Left lung (tissue), 10 donors: ENCODE measurements around the gene PDE6D. TPM values are rescaled to one million over a fixed set of nuclear protein-coding genes. Genes with fewer than 3 reads are reported as not detected.
"Not testable (repeated sequence)": the region's sequence is repeated elsewhere in the genome, so short reads cannot be mapped to it uniquely, and the experiment has no call there.

ENCODE experiments used
- ATAC-seq: fragments of 200-7000 bp; cut with Tn5 transposase; one replicate; pipeline ENCODE4 v1.9.1; 2020; ENCODE audit warnings: moderate library complexity
- DNase-seq, 4 donors: peaks; one replicate each; pipeline ENCODE4 v3.0.0-alpha.2; 2013 to 2020
- H3K27ac ChIP-seq, 2 donors: fragments of 200-600 bp; sonication (generic) in 1 of 2; one replicate each; pipeline versions ENCODE4 v1.5.0 to v1.8.0; 2020 to 2021
- H3K27me3 ChIP-seq, 2 donors: fragments of 200-600 bp; sonication (generic) in 1 of 2; one replicate each; pipeline versions ENCODE4 v1.5.0 to v1.8.0; 2020 to 2021
- H3K36me3 ChIP-seq, 2 donors: fragments of 200-600 bp; sonication (generic) in 1 of 2; one replicate each; pipeline versions ENCODE4 v1.5.0 to v1.8.0; 2020 to 2021
- H3K4me1 ChIP-seq, 2 donors: fragments of 200-600 bp; one replicate each; pipeline ENCODE4 v1.8.0; 2021
- H3K4me3 ChIP-seq, 2 donors: fragments of 200-600 bp; sonication (generic) in 1 of 2; one replicate each; pipeline versions ENCODE4 v1.5.0 to v1.8.0; 2020 to 2021; ENCODE audit warnings: mild to moderate bottlenecking in 1 of 2
- H3K9me3 ChIP-seq, 2 donors: fragments of 200-600 bp; sonication (generic) in 1 of 2; one replicate each; pipeline versions ENCODE4 v1.5.0 to v1.8.0; 2020 to 2021
- CTCF ChIP-seq, 2 donors: fragments of 200-600 bp; sonication (generic) in 1 of 2; IDR thresholded peaks; one replicate each; pipeline versions ENCODE4 v1.5.0 to v1.8.0; 2021; ENCODE audit warnings: antibody characterized with exemption in 2 of 2
- intact Hi-C, 2 donors: fragments of 100-400 bp; cut with DNase I; formaldehyde crosslinking; loops; one replicate each; pipeline versions ENCODE4 v1.11.2 to v1.14.2; 2022
- polyA plus RNA-seq, 6 donors: library from polyadenylated mRNA; unstranded; fragments of 120-200 nt; gene quantifications; one replicate each; pipeline ENCODE4 v1.2.1, GENCODE V29; 2013; ENCODE audit not compliant: insufficient read length in 6 of 6
- total RNA-seq, 2 donors: library from RNA; stranded (reverse); fragmentation: NEBNext Ultra II Directional; extraction: Animal tissue kit (Norgen Biotek cat#: 25700); gene quantifications; one replicate each; pipeline ENCODE4 v1.2.1, GENCODE V29; 2021
- donor health status: DM: no; HTN: yes; CAD: no.
- donor health status: DM: no; HTN: no; CAD: no.

The PDE6D gene
- total and polyA plus RNA-seq, 8 donors: 19.7 to 27.9 (median 23.4) TPM

GRCh38 chr2:231761735-231762134 is 19.3 kb downstream of the PDE6D start:
- H3K4me1 ChIP-seq: no peaks in the 10 kb centered on the region
- no peak overlapping the region for H3K4me3 ChIP-seq
- H3K27ac ChIP-seq: no peak overlapping the region
- H3K27me3 ChIP-seq: no peaks in the 10 kb centered on the region
- ATAC-seq: no peak
- intact Hi-C loops: no loop called here
- H3K36me3 ChIP-seq: no peaks in the 10 kb centered on the region
- no peak for DNase-seq
- TF ChIP-seq CTCF (IDR thresholded peaks at IDR 0.05): no peak
- no peaks in the 10 kb centered on the region for H3K9me3 ChIP-seq

- H3K27me3 ChIP-seq: no peaks in the 10 kb centered on the region
- ATAC-seq: no peak
- intact Hi-C loops: no loop called here
- H3K36me3 ChIP-seq: no peaks in the 10 kb centered on the region
- H3K4me3 ChIP-seq: no peak overlapping the region
- no peak for TF ChIP-seq CTCF (IDR thresholded peaks at IDR 0.05)
- no peaks in the 10 kb centered on the region for H3K9me3 ChIP-seq
- no peak for DNase-seq
- H3K27ac ChIP-seq: no peak overlapping the region
- no peaks in the 10 kb centered on the region for H3K4me1 ChIP-seq
Measured at GRCh38 chr2:231752061-231752460, 29.0 kb downstream of the PDE6D start.

- Histone ChIP-seq H3K4me1 (no peaks in the 10 kb centered on the region), H3K9me3 (no peaks in the 10 kb centered on the region), H3K4me3 (no peak overlapping the region), H3K27ac (no peak overlapping the region), H3K27me3 (no peaks in the 10 kb centered on the region), H3K36me3 (no peaks in the 10 kb centered on the region)
- intact Hi-C loops: no loop called here
- ATAC-seq (no peak), DNase-seq (no peak)
- no peak for TF ChIP-seq CTCF (IDR thresholded peaks at IDR 0.05)
Measured at GRCh38 chr2:231751042-231751815, 29.9 kb downstream of the PDE6D start.

- intact Hi-C loops, H3K27me3 ChIP-seq, ATAC-seq, H3K4me1 ChIP-seq, H3K36me3 ChIP-seq, H3K4me3 ChIP-seq, DNase-seq, H3K27ac ChIP-seq, H3K9me3 ChIP-seq: not testable (repeated sequence)
Measured at GRCh38 chr2:231749016-231749415, 32.1 kb downstream of the PDE6D start.

- ATAC-seq, H3K4me3 ChIP-seq, H3K36me3 ChIP-seq, intact Hi-C loops, H3K27me3 ChIP-seq, H3K9me3 ChIP-seq, DNase-seq, H3K27ac ChIP-seq, H3K4me1 ChIP-seq: not testable (repeated sequence)
Measured at GRCh38 chr2:231748153-231748896, 32.8 kb downstream of the PDE6D start.

GRCh38 chr2:231745303-231746038 is 35.6 kb downstream of the PDE6D start:
- Histone ChIP-seq H3K27me3 (no peaks in the 10 kb centered on the region), H3K4me3 (no peak overlapping the region), H3K4me1 (no peaks in the 10 kb centered on the region), H3K36me3 (no peaks in the 10 kb centered on the region), H3K9me3 (no peaks in the 10 kb centered on the region), H3K27ac (no peak overlapping the region)
- intact Hi-C loops: no loop called here
- TF ChIP-seq CTCF (IDR thresholded peaks at IDR 0.05): no peak
- DNase-seq (no peak), ATAC-seq (no peak)
